ENCODE results near the gene MBP.

DNA sequence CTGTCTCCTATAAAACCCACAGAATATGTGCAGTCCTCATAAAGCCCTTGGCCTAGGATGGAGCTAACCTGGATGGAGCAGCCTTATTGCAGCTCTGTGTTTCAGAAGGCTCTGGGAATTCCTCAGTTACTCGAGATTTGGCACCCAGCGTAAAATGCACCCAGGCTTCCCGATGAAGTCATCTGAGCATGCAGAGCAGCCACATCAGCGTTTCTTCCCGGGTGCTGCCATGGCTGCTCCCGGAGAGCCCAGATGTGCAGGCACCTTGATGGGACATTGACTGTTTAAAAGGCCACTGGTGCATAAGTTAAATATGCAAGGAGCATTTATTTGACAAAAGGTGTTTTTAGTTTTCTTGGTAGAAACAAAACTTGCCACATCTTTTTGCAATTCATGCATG, 115.2 kb downstream of the MBP start:
- TF ChIP-seq, protein P1, sequence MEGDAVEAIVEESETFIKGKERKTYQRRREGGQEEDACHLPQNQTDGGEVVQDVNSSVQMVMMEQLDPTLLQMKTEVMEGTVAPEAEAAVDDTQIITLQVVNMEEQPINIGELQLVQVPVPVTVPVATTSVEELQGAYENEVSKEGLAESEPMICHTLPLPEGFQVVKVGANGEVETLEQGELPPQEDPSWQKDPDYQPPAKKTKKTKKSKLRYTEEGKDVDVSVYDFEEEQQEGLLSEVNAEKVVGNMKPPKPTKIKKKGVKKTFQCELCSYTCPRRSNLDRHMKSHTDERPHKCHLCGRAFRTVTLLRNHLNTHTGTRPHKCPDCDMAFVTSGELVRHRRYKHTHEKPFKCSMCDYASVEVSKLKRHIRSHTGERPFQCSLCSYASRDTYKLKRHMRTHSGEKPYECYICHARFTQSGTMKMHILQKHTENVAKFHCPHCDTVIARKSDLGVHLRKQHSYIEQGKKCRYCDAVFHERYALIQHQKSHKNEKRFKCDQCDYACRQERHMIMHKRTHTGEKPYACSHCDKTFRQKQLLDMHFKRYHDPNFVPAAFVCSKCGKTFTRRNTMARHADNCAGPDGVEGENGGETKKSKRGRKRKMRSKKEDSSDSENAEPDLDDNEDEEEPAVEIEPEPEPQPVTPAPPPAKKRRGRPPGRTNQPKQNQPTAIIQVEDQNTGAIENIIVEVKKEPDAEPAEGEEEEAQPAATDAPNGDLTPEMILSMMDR (IDR thresholded peaks at IDR 0.05), result no peak
- TF ChIP-seq POLR2A (IDR thresholded peaks at IDR 0.05), result no peak

All from thyroid gland (tissue), 4 donors.